K562 (cell line): ENCODE measurements around the gene NTM. TPM values are rescaled to one million over a fixed set of nuclear protein-coding genes. Genes with fewer than 3 reads are reported as not detected.

ENCODE experiments used
- ATAC-seq: fragments of 200-7000 bp; cut with Tn5 transposase; 3 replicates; pipeline ENCODE4 v1.9.1; 2020; ENCODE audit warnings: moderate library complexity
- BruUV-seq: library from RNA; stranded (reverse); fragments of 400-500 nt; replicated peaks from 2 replicates; lab custom pipeline; 2021; lab: Mats Ljungman, UMichigan
- CTCF ChIA-PET: fragments of 300-600 bp; formaldehyde crosslinking; extraction: SDS; loops from one replicate; lab custom pipeline; 2021; ENCODE audit warnings: low intra/inter-chr PET ratio; lab: Yijun Ruan, JAX
- POLR2A ChIA-PET: fragments of 300-600, 350-650 bp; sonication (Branson Sonifier 250); formaldehyde crosslinking; extraction: SDS; loops from one replicate; lab custom pipeline; 2021; ENCODE audit warnings: antibody characterized with exemption, inconsistent platforms; lab: Yijun Ruan, JAX
- DNase-seq, 4 experiments: peaks; one replicate each; pipeline versions ENCODE4 v3.0.0 to v3.0.0-alpha.2; 2011 to 2018; ENCODE audit warnings: low spot score in 3 of 4, mixed read lengths in 3 of 4; ENCODE audit errors: extremely low read depth in 1 of 4
- FAIRE-seq: peaks from 2 replicates; lab custom pipeline; 2011; peaks lifted over from hg19 to GRCh38; lab: Jason Lieb, UNC
- H2AFZ ChIP-seq: 2 replicates; pipeline ENCODE4 v1.6.0; 2011; ENCODE audit warnings: low read depth, low read length, control low read depth, inconsistent platforms
- H3K27ac ChIP-seq: fragments of 200-600 bp; 3 replicates; pipeline ENCODE4 v1.8.0; 2011; ENCODE audit warnings: low read depth, mild to moderate bottlenecking, control low read depth, inconsistent platforms, low read length, moderate library complexity, mixed read lengths; ENCODE audit errors: extremely low read depth
- H3K27me3 ChIP-seq, 2 experiments: fragments of 300-600 bp in 1 of 2; 2 replicates in 1 of 2; 3 replicates in 1 of 2; pipeline versions ENCODE4 v1.6.0 to v1.8.0; 2011; ENCODE audit warnings: inconsistent platforms in 2 of 2, low read length in 2 of 2, mild to moderate bottlenecking in 1 of 2, mixed read lengths in 1 of 2, moderate library complexity in 1 of 2; ENCODE audit not compliant: control insufficient read depth in 2 of 2, insufficient read depth in 2 of 2
- H3K36me3 ChIP-seq: fragments of 300-600 bp; 3 replicates; pipeline ENCODE4 v1.8.0; 2011; ENCODE audit warnings: mild to moderate bottlenecking, low read length, inconsistent platforms; ENCODE audit not compliant: control insufficient read depth, insufficient read depth
- H3K4me1 ChIP-seq, 2 experiments: fragments of 200-600 bp in 1 of 2; replicated peaks in 1 of 2; 2 replicates in 1 of 2; 3 replicates in 1 of 2; pipeline versions ENCODE4 v1.5.1 to v1.8.0; 2011; ENCODE audit warnings: inconsistent platforms in 2 of 2, low read length in 2 of 2, mild to moderate bottlenecking in 1 of 2, mixed read lengths in 1 of 2, moderate library complexity in 1 of 2; ENCODE audit not compliant: control insufficient read depth in 2 of 2, insufficient read depth in 2 of 2
- H3K4me2 ChIP-seq: 2 replicates; pipeline ENCODE4 v1.6.1; 2011; ENCODE audit warnings: low read length, control low read depth, inconsistent platforms, mixed read lengths; ENCODE audit not compliant: insufficient read depth
- H3K4me3 ChIP-seq: fragments of 200-600 bp; sonication (generic), shearing (Covaris generic); 2 replicates; pipeline ENCODE4 v1.5.1; 2016; ENCODE audit warnings: control low read depth, inconsistent platforms
- H3K79me2 ChIP-seq: fragments of 200-600 bp; 3 replicates; pipeline ENCODE4 v1.8.0; 2011; ENCODE audit warnings: low read length, inconsistent platforms; ENCODE audit not compliant: control insufficient read depth, insufficient read depth
- H3K9ac ChIP-seq, 2 experiments: 2 replicates each; pipeline versions ENCODE4 v1.6.0 to v1.6.1; 2011; ENCODE audit warnings: low read depth in 2 of 2, low read length in 2 of 2, control low read depth in 1 of 2, inconsistent platforms in 1 of 2, mild to moderate bottlenecking in 1 of 2, mixed read lengths in 1 of 2; ENCODE audit not compliant: insufficient read depth in 1 of 2
- H3K9me1 ChIP-seq: one replicate; pipeline ENCODE4 v1.6.0; 2011; ENCODE audit warnings: inconsistent platforms, mild to moderate bottlenecking, low read length, moderate library complexity; ENCODE audit not compliant: control insufficient read depth, insufficient read depth
- H3K9me3 ChIP-seq: replicated peaks from 2 replicates; pipeline ENCODE4 v1.5.1; 2011; ENCODE audit warnings: low read depth, low read length, inconsistent platforms; ENCODE audit not compliant: control insufficient read depth, insufficient read depth
- H4K20me1 ChIP-seq: replicated peaks from 2 replicates; pipeline ENCODE4 v1.6.1; 2011; ENCODE audit warnings: low read length, inconsistent platforms, mixed read lengths; ENCODE audit not compliant: control insufficient read depth, insufficient read depth
- HMBOX1 ChIP-seq: sonication (generic); IDR thresholded peaks from 2 replicates; pipeline ENCODE4 v1.6.1; 2016
- KDM5B ChIP-seq: fragments of 200-600 bp; sonication (generic); IDR thresholded peaks from 2 replicates; pipeline ENCODE4 v1.6.1; 2012; ENCODE audit warnings: low read depth, mild to moderate bottlenecking, moderate library complexity, low read length, control low read depth, inconsistent platforms; ENCODE audit not compliant: insufficient replicate concordance
- MXI1 ChIP-seq: IDR thresholded peaks from 2 replicates; pipeline ENCODE4 v1.6.1; 2011; ENCODE audit warnings: low read depth, mild to moderate bottlenecking, improper control_type of control experiment, low read length
- NFE2L1 ChIP-seq: fragments of 450-650 bp; IDR thresholded peaks from 2 replicates; pipeline ENCODE4 v1.6.1; 2016; ENCODE audit warnings: missing genetic modification characterization, low read depth, mild to moderate bottlenecking, missing compliant biosample characterization, moderate library complexity, borderline replicate concordance
- NR2C2 ChIP-seq, 2 experiments: fragments of 200-800 bp in 1 of 2; sonication (Bioruptor generic) in 1 of 2; sonication (generic) in 1 of 2; formaldehyde crosslinking in 1 of 2; IDR thresholded peaks; 2 replicates each; pipeline versions ENCODE4 v1.6.1 to v1.8.0; 2016 to 2022; ENCODE audit warnings: mild to moderate bottlenecking in 1 of 2, missing compliant biosample characterization in 1 of 2, missing genetic modification characterization in 1 of 2, missing genetic modification reagents in 1 of 2
- POLR3A ChIP-seq: IDR thresholded peaks from 2 replicates; pipeline ENCODE4 v1.6.1; 2011; ENCODE audit warnings: borderline replicate concordance, mild to moderate bottlenecking, moderate library complexity; ENCODE audit not compliant: insufficient read length, insufficient read depth; ENCODE audit errors: extremely low read depth
- RBFOX2 ChIP-seq: fragments of 200-400 bp; formaldehyde crosslinking; IDR thresholded peaks from 2 replicates; pipeline ENCODE4 v1.6.1; 2017; ENCODE audit warnings: low read depth, mild to moderate bottlenecking, low read length, moderate library complexity
- ZBTB17 ChIP-seq: fragments of 450-650 bp; formaldehyde crosslinking; IDR thresholded peaks from 2 replicates; pipeline ENCODE4 v1.4.0; 2020; ENCODE audit warnings: mild to moderate bottlenecking
- ZFP1 ChIP-seq: fragments of 450-650 bp; formaldehyde crosslinking; IDR thresholded peaks from 2 replicates; pipeline ENCODE4 v1.4.0; 2020; ENCODE audit warnings: mild to moderate bottlenecking, mixed read lengths
- WGBS: fragments of 100-300 bp; shearing (Covaris generic); methylation state at CpG from one replicate; pipeline ENCODE4 v1.1.6; 2016; ENCODE audit warnings: low coverage, mixed read lengths; ENCODE audit not compliant: insufficient coverage; ENCODE audit errors: missing lambda C conversion rate; 5-methylcytosine and 5-hydroxymethylcytosine counted together
- in situ Hi-C: fragments of 300-500 bp; cut with MboI; formaldehyde crosslinking; loops from 4 replicates; pipeline ENCODE4 v1.15.0; 2018; ENCODE audit warnings: inconsistent platforms, mixed read lengths
- intact Hi-C: fragments of 100-400 bp; cut with micrococcal nuclease; formaldehyde crosslinking; loops from 2 replicates; pipeline ENCODE4 v1.14.2; 2022
- polyA plus RNA-seq, 8 experiments: library from polyadenylated mRNA; depleted of rRNA in 4 of 8; stranded (reverse) in 5 of 8; unstranded in 3 of 8; fragments of >200 nt; fragmentation: Nextera tagmentation in 2 of 8; fragmentation: Illumina TruSeq in 1 of 8; extraction: Ambion mirVana in 2 of 8; extraction: Trizol in 1 of 8; gene quantifications; 2 replicates each; pipeline versions ENCODE4 v1.2.1 to v1.2.3, GENCODE V29; 2011 to 2014; ENCODE audit warnings: inconsistent platforms in 1 of 8, missing spikeins in 1 of 8
- total RNA-seq, 7 experiments: library from RNA; depleted of rRNA in 6 of 7; stranded (reverse); fragments of >200 nt in 6 of 7; fragmentation: Illumina TruSeq in 2 of 7; extraction: Trizol in 2 of 7; gene quantifications; 2 replicates each; pipeline versions ENCODE4 v1.2.1 to v1.2.3, GENCODE V29; 2011 to 2021; ENCODE audit warnings: low replicate concordance in 1 of 7

The NTM gene
- total and polyA plus RNA-seq, 9 of the 15 experiments (the other 6 are each of a cell fraction or from before 2014, with no cell fraction given): not detected

DNA sequence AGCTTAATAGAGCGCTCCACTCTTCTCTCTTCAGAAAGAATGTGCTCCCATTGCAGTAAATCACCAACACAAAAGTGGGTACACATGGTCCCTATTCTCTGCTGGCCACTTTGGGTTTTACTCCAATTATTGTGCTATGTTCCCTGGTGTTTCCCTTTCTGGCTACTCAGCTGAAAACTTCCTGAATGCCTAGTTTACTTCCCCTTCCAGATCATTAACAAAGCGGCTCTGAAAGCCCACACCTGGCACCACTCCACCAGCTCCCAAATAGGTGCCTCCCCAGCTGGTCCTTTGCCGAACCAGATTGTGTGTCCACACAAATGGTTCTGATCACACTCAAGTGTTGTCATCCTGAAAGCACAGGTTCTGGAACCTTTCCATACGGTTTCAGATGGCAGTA, 443.7 kb downstream of the NTM start:
- FAIRE-seq: no peak
- WGBS: 0% methylated on average over 4 of the region's 4 CpGs
- no peak for TF ChIP-seq KDM5B
- TF ChIP-seq RBFOX2: no peak
- no peak for TF ChIP-seq NFE2L1 (tag)
- TF ChIP-seq HMBOX1: no peak
- TF ChIP-seq MXI1: no peak
- TF ChIP-seq ZFP1 (CRISPR knock-in tag): no peak
- TF ChIP-seq ZBTB17 (CRISPR knock-in tag): no peak
- TF ChIP-seq POLR3A: no peak
- no peak for TF ChIP-seq NR2C2 (CRISPR knock-in tag; IDR thresholded peaks at IDR 0.05)
- TF ChIP-seq NR2C2 (tag; IDR thresholded peaks at IDR 0.05): no peak
- no peaks in the 10 kb centered on the region for H3K27me3 ChIP-seq
- no peaks in the 10 kb centered on the region for H3K9me3 ChIP-seq
- H3K4me3 ChIP-seq: no peak overlapping the region
- ChIA-PET POLR2A (interaction anchor here (0.6 kb wide), 1 partner anchor 51 kb away, joined by 3 read pairs; no protein-coding TSS in a partner anchor), CTCF (no interaction called here)
- no peak for DNase-seq
- intact Hi-C loops: no loop called here
- in situ Hi-C loops: no loop called here
- no peaks in the 10 kb centered on the region; the same call in 2 of the 3 replicates for H3K36me3 ChIP-seq
- no peaks in the 10 kb centered on the region for H3K4me1 ChIP-seq
- no peak overlapping the region for H3K9ac ChIP-seq
- H3K79me2 ChIP-seq: no peaks in the 10 kb centered on the region
- no peak overlapping the region for H2AFZ ChIP-seq
- H3K4me2 ChIP-seq: no peak overlapping the region
- no peak for ATAC-seq
- H4K20me1 ChIP-seq: no peaks in the 10 kb centered on the region
- no TSS peak for BruUV-seq
- no peaks in the 10 kb centered on the region for H3K9me1 ChIP-seq
- no peak overlapping the region for H3K27ac ChIP-seq
